Urothelium cell line (cell line): Measurements from ENCODE around the gene HDAC8.
"Not testable (repeated sequence)": the region's sequence is repeated elsewhere in the genome, so short reads cannot be mapped to it uniquely, and the experiment has no call there.

Experiments used
- DNase-seq: peaks from one replicate; pipeline ENCODE4 v3.0.0; 2011; ENCODE audit warnings: low spot score, mixed read lengths
- FAIRE-seq: peaks from 2 replicates; lab custom pipeline; 2011; peaks lifted over from hg19 to GRCh38; lab: Jason Lieb, UNC

The HDAC8 gene

DNA sequence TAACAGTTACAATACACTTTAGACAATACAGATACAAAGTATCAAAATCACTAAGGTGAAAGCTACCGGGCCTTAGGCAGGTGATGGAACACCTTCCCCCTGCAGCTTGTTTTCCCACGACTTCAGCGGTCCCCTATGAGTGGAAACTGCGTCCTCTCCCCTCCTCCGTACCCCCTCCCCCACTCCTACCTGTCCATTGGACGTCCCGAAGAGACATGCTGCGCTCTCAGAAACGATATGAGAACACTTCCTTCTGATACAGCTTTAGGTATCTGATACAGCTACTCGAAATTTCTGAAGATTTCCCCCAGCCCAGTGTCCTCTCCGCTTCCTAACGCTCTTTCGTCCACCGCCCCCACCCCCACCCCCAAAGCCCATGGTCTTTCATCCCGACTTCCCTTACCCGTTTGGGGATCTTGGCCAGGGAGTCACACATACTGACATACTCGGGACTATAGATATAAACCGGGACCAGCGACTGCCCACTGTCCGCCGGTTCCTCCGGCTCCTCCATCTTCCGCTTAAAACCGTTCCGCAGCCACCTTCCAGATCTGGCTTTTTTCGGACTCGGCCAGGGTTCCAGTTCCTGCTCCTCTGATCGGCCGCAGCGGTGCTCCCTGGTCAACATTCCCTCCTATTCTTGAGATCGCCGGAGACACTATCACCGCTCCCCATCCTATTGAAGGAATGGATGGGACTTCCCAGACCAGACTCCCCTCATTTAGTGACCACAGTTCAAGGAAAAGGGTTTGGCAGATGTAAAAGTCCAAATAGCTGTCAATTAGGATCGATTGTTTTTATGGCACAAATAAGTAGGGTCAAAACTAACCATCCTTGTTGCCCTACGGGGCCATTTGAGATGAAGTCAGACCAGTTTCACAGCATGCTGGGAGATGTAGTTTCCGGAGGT, at the start of gene HDAC8:
HDAC8 (minus strand) TSS at position 596 of the 910 bp plus-strand sequence; CDS start at position 514, 82 bp downstream.
- DNase-seq (peak; percentile 69), FAIRE-seq (no peak)

DNA sequence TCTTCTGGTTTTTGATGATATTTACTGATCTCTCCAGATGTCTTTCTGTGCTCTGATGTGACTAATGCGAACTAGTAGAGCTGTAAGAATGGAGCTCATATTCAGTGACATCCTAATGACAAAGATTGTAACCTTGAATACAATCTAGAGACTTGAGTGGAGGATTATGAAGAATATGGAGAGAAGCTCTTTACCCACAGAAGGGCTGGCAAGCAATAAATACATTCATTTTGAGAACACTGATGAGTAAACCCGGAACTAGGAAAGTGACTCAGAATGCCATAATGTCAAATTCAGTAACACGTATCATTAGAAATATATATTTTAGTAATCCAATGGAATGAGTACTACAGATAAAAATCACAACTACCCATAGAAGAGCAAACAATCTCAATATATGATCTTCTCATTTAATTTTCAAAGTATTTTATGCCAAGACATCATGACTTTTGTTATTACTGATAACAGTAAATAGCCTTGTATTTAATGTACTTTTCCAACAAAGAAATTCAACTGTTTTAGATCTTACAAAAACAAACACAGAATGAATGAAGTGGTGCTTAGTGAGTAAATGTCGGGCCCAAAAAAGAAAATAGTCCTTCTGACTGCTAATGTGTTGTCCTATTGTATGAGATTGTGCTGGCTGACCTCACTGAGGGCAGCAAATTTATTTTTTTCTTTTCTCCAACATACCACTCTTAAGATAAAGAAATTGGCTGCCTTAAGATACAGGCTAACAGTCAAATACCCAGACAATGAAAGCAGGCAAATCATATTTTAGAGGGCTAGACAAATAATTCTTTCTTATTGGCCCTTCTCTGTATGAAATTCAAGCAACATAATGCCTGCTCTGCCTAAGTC, 49.2 kb upstream of the HDAC8 start:
- peak; percentile 2 for DNase-seq
- FAIRE-seq: no peak

DNA sequence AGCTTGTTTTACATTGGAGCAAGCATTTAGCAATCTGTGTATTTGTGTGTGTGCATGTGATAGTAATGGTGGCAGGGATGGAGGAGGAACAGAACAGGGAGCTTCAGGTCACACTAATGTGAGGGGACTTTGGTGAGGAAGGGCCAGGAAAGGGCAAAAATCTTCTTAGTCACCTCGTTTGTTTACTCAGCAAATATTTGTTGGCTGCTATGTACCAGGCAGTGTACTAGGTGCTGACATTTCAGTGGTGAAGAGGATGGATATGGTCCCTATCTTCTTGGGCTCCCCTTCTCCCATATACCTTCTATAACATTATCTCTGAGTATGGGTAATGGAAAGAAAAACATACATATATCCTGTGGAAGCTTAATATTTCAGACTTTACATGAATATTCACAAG, 48.5 kb upstream of the HDAC8 start:
- FAIRE-seq (no peak), DNase-seq (peak; percentile 1)

DNA sequence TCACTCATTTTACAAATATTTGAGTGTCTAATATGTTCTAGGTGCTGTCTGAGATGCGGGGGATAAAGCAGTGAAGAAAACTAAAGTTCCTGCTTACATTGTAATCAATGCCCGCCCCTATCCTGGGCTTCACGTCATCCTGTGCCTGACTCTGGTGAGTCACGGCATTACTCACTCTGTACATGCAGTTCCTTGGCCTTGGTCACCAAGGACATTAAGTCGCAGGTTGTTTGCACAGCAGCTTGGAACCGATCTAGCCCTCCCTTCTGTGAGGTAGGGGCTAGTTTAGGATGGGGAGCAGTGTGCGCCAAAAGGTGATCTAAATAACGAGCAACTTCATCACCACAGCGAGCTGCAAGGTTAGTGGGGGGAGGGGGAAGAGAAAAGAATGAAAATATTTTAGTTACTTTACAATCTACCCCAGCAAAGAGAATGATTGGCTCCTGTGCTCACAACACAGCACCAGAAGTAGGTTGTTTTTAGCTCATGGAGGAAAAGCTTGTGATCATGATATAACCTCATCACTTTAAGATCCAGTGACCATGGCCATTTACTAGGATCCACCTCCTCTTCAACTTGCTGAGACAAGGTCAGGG, 48.0 kb upstream of the HDAC8 start:
- DNase-seq (peak; percentile 77), FAIRE-seq (no peak)

DNA sequence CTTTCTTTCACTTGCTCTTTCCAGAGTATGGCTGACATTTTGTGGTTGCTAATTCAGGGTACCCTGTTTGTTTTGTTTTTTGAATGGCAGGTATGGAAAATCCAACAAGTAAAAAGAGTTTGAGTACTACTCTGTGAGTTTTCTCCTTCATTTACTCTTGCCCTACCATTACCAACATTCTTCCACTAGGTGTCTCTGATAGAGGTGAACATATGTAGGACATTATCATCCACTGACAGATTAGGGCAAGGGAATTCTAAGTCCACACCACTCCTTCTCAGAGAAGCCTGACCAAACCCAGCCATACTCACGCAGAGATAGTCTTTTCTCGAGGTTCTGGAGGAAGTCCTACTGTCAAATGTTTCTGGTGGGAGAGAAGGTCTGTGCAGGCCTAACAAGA, 36.7 kb upstream of the HDAC8 start:
- no peak for FAIRE-seq
- peak; percentile 2 for DNase-seq

DNA sequence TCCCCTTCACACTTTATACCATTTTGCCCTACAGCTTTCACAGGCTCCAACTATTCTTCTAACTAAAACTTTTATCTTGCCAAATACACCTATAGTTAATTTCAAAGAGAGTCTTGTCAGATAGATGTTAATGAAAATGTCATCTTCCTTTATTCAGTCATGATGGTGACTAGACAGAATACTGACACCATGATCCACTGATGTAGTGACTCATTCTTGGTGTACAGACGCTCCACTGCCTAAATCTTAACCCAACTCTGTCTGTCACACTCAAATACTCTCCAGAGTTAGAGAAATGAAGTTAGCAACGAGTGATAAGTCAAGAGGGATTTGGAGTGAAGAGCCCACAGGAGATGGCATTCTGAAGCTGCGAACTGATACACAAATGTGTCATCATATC, 32.1 kb upstream of the HDAC8 start:
- DNase-seq (no peak), FAIRE-seq (no peak)

DNA sequence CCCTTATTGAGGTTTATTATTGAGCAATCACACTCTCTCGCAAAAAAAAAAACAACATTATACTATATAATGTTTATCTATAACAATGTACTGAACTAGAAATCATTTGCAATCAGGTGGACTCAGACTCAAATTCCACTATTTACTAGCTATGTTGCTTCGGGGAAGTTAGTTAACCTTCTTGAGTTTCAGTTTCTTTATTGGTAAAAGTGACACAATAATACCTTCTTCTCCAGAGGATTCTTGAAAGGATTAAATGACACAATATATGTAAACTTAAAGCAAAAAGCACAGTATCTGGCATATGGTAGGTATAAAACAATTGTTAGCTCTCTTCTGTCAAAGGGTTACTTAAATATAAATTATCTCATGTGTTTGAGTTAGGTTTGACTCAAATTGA, 31.5 kb upstream of the HDAC8 start:
- DNase-seq: no peak
- FAIRE-seq: no peak

DNA sequence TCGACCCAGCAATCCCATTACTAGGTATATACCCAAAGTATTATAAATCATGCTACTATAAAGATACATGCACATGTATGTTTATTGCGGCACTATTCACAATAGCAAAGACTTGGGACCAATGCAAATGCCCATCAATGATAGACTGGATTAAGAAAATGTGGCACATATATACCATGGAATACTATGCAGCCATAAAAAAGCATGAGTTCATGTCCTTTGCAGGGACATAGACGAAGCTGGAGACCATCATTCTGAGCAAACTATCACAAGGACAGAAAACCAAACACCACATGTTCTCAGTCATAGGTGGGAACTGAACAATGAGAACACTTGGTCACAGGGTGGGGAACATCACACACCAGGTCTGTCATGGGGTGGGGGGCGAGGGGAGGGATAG, 18.4 kb upstream of the HDAC8 start:
- not testable (repeated sequence) for DNase-seq, FAIRE-seq

DNA sequence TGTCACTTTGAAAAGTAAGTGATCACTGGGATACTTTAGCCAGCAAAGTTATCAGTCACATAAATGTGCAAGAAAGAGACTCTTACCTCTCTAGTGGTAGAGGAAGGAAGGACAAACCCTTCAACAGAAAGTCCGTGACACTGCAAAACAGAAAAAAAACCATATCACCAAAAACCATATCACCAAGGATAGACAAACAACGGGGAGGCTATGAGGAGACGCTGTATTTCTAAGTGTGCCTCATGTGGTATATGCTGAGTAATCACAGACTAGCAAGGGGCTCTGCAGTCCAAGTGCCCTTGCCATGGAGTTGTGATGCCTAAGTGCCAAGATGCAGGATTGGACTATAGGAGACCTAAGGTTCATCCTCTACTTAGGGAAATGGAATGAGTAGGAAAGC, 11.5 kb upstream of the HDAC8 start:
- DNase-seq (no peak), FAIRE-seq (no peak)

DNA sequence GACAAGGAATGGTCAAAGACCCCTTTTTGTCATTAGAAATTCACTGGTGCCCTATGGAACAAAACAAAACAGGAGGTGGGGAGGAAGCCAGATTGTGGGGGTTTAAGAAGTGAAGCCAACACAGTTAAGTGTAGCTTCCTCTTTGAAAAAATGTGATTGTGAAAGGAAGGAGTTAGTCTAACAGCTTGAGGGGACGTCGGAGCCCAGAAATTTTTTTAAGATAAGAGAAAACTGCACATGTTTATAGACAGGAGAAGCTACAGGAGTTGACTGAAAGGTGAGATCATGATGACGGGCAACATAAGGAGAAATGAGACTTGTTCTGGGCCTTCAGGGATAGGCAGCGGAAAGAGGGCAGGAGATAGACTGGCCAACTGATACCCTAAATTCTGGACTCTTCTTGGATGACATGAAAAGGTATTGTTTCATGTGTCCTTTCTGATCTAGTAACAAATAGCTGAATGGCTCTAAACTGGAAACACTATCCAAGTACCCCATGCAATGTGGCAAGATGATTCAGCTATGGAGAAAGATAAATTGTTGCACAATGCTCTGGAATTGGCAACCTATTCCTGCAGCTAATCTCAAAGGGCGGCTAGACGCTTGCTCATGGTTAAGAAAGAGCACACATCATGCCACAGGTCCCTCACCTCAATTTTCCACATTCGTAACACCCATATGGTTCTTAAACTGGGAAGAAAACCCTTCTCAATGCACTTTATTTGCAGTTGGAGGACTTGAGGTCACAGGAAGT, 3.7 kb upstream of the HDAC8 start:
- FAIRE-seq: no peak
- DNase-seq: no peak

DNA sequence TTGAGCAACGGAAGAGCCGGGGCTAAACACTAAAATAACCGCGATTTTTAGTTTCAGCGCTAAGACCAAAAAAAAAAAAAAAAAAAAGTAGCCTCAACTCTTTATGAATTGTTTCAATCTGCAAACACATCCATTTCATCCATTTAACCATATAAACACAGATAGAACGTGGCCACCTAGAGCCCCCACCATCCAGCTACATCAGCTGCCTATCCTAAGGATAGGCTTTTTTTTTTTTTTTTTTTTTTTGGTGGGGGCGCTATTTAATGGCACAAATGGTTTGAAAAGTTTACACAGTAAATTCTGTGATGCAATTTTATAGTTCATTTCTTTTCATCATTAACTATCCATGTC, 492 bp upstream of the HDAC8 start:
- DNase-seq: no peak
- FAIRE-seq: no peak

DNA sequence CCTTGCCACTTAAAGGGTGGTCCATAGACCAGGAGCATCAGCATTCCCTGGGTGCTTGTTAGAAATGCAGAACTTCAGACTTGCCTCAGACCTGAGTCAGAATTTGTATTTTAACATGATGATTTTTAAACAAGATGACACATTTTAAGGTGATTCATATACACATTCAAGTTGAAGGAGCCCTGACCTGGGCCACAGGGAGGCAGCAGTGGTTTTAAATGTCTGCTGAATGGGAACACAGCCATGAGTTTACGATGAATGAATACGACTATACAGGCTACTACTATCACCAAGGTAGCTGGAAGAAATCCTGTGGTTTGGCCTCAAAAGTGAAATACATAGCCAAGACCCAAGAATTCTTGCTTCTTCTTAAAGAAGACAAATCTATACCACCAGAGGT, 2.9 kb downstream of the HDAC8 start:
- DNase-seq (no peak), FAIRE-seq (no peak)

DNA sequence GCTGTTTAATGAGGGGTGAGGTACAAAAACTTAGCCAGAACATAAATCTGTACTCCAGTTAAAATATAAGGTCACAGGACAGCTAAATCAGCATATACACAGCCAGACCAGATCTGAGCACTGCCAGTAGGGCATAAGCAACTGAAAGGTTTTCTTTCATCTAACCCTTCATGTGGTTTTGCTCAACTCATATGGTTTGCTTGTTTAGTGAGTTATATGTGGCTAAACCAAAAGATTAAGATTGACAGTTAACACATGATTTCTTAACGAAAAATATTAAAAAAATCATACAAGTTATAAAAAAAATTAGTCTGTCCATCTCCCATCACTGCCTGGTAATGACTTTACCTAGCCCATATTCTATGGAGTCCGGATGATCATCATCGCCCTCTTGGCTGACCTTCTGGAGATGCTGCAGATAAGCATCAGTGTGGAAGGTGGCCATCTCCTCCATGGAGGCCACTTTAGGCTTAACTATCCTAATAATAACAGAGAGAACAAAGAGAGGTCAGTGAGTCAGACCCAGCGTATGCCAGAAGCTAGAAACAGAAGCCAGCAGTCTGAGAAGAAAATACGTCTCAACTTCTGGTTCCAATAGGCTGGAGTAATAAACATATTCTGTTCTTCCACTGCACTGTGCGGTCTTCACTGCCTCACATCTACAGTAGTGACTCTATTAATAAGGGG, 4.1 kb downstream of the HDAC8 start:
- FAIRE-seq: no peak
- DNase-seq: no peak

DNA sequence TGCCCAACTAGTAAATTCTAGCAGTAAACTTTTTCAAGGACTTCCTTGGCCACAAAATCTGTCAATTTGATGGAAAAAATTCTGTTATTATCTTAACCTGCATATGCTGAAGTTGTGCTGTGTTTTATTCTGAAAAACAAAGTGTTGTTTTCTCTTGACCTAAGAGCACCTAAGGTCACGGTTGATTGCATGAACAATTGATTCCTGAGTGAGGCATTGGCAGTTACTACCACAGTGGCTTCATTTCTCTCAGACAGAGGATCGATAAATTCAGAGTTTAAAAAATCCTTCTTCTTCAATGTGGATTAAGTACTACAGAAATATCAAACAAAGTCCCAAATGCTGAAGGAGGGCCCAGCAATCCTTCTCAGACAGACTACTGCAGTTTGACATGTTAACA, 6.2 kb downstream of the HDAC8 start:
- FAIRE-seq (no peak), DNase-seq (no peak)

DNA sequence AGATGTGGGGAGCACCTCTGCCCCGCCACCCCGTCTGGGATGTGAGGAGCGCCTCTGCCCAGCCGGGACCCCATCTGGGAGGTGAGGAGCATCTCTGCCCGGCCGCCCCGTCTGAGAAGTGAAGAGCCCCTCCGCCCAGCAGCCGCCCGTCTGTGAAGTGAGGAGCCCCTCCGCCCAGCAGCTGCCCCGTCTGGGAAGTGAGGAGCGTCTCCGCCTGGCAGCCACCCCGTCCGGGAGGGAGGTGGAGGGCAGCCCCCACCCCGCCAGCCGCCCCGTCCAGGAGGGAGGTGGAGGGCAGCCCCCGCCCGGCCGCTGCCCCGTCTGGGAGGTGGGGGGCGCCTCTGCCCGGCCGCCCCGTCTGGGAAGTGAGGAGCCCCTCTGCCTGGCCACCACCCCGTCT, 13.0 kb downstream of the HDAC8 start:
- FAIRE-seq, DNase-seq: not testable (repeated sequence)

DNA sequence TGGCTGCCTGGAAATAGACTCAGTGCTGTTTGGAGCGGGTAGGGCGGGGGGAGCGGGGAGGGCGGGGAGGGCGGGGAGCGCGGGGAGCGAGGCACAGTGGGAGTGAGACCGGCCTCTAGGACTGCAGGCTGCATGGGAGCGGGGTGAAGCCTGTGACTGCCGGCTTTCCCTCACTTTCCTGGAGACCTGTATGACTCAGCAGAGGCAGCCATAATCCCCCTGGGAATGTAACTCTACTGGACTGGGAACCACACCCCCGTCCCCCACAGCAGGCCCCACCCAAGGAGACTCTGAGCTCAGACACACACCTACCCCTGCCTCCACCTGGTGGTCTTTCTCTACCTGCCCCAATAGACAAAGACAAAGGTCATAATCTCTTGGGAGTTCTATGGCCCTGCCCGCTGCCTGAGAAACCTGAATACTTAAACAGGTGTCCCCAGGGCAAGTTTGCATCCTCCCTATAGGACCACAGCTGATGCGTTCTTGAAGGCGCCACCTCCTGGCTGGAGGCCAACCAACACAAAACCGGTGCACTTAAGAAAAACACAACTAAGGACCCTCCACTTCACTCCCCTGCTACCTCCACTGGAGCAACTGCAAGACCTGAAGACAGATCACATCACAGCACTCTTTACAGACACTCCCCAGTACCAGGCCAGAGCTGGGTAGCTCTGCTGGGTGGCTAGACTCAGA, 18.0 kb downstream of the HDAC8 start:
- peak; percentile 58 for DNase-seq

DNA sequence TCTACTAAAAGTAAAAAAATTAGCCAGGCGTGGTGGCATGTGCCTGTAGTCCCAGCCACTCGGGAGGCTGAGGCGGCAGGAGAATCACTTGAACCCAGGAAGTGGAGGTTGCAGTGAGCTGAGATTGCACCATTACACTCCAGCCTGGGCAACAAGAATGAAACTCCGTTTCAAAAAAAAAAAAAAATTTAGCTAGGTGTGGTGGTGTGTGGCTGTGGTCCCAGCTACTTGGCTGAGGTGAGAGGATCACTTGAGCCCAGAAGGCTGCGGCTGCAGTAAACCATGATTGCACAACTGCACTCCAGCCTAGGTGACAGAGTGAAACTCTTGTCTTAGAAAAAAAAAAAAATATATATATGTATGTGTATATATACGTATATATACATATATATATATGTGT, 20.2 kb downstream of the HDAC8 start:
- not testable (repeated sequence) for FAIRE-seq, DNase-seq

More for the DNA sequence above, 18.0 kb downstream of the HDAC8 start:
- no peak for FAIRE-seq

DNA sequence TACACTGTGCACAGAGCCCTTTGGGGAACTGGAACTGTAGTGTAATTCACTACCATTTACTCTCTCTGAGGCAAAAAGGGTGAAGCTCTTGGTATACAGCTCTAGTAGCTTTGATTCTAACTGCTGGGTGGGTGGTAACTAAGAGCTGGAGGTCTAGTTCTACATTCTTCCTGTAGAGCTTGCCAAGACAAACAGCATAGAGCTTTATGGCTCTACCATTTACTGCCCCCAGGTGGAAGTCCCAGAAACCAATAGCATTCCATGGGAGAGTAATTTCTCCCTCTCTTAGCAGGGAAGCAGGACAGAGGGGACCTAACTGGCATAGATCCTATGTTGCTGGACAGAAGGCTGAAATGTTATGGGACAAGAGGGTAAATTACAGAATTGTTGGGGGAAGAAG, 26.7 kb downstream of the HDAC8 start:
- FAIRE-seq: no peak
- DNase-seq: peak; percentile 3

DNA sequence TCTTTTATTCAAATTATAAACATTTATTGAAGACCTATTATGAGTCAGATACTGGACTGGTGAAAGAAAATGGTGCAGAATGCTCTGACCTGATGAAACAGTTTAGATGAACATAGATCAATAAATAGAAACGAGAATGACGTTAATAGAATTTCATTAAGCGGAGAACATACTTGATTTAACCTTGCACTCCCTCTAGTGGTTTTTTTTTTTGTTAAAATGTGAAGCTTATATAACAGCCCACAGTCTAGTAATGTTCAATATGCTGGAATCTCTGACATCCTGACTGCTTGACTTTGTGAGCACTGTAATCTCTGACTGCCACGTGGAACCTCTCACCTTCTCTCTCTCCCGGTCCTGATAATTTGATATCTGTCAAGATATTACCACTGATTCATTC, 32.3 kb downstream of the HDAC8 start:
- FAIRE-seq (no peak), DNase-seq (peak; percentile 4)

DNA sequence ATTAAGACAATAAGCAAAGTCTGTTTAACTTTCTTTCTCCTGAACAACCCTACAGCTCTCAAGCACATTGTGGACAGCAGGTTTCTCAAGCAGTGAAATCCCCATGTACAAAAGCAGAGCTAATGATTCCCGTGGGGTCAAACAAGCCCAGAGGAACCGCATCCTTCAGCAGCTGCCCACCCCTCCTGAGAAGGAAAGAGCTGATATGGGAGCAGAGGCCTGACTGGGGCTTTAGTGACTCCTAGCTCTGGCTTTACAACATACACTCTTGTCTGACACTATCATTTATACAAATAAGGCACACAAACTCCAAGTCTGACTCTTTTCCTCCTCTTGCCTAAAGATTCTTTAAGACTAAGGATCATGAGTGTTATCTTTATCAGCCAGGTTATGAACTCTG, 32.8 kb downstream of the HDAC8 start:
- no peak for DNase-seq
- no peak for FAIRE-seq
